ENCODE results near the gene ELP1.

ELP1 gene

DNA sequence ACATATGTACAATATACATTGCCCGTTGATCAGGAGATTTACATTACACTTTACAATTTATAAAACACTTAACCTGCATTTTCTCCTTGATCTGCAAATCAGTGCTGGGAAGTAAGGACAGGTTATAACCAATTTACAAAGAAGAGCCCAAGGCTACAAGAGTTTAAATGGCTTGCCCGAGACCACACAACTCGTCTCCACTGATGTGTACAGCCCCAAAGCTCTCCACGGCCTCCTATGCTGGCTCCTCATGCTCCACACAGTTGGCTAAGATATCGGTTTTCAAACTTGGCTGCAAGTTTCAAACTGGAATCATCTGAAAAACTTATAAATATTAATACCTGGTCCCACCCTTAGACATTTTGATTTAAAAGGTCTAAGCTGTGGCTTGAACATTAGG, 88.4 kb downstream of the ELP1 start:
- 87% methylated on average over 5 of the region's 5 CpGs for WGBS
- Histone ChIP-seq H3K4me2 (ENCODE audit: low read length, poor library complexity, severe bottlenecking) (no peak overlapping the region), H3K9ac (ENCODE audit: low read length) (no peak overlapping the region), H3K9me3 (ENCODE audit: control insufficient read depth, low read length) (no peaks in the 10 kb centered on the region), H2BK15ac (ENCODE audit: low read depth, poor library complexity, severe bottlenecking) (no peak overlapping the region), H3K18ac (ENCODE audit: low read depth in 1 of 2, low read length in 2 of 2) (no peak overlapping the region), H3K4me1 (ENCODE audit: control insufficient read depth, insufficient read depth, low read depth, low read length) (no peaks in the 10 kb centered on the region), H4K91ac (ENCODE audit: low read length) (no peak overlapping the region), H3K27me3 (ENCODE audit: control insufficient read depth in 1 of 2, insufficient read depth in 1 of 2, low read length in 2 of 2) (no peaks in the 10 kb centered on the region), H2AFZ (ENCODE audit: low read depth, low read length) (no peak overlapping the region), H3K23ac (ENCODE audit: low read length in 2 of 2) (no peak overlapping the region), H2BK120ac (ENCODE audit: low read depth, low read length) (no peak overlapping the region), H3K4me3 (ENCODE audit: insufficient read depth in 1 of 2, low read depth in 1 of 2, low read length in 2 of 2) (no peak overlapping the region), H2BK5ac (ENCODE audit: low read depth, low read length, poor library complexity, severe bottlenecking) (no peak overlapping the region), H2BK12ac (ENCODE audit: low read length in 2 of 2) (no peak overlapping the region), H3K14ac (ENCODE audit: low read length in 2 of 2) (no peak overlapping the region), H3K36me3 (ENCODE audit: control insufficient read depth in 1 of 2, insufficient read depth in 2 of 2, low read depth in 1 of 2, low read length in 2 of 2) (no peaks in the 10 kb centered on the region), H3K4ac (ENCODE audit: low read depth in 1 of 2, low read length in 2 of 2) (no peak overlapping the region), H3K79me1 (replicated peaks; ENCODE audit: low read length, poor library complexity, severe bottlenecking) (no peaks in the 10 kb centered on the region), H2AK5ac (ENCODE audit: low read length, severe bottlenecking) (no peak overlapping the region), H3K27ac (ENCODE audit: low read length, poor library complexity, severe bottlenecking) (no peak overlapping the region), H4K8ac (ENCODE audit: low read length) (no peak overlapping the region)
- DNase-seq = no peak

DNA sequence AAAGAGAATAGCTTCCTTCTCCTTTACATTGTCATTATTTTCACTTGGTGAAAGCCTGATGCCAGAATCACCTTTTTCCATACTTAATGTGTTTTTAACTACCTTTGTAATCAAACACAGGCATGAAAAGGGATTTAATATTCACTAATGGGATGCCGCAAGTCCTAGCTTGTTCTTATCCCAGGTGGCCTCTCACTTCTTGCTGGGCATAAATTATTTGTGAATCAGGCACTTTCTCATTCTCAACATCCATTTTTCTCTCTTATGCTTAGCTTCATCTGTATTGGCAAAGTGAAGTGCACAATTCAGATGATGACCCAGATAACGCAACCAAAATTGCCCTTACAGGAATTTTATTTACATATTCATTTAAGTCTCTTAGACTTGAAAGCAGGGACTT, 89.1 kb downstream of the ELP1 start:
- Histone ChIP-seq H2BK15ac (ENCODE audit: low read depth, poor library complexity, severe bottlenecking) (no peak overlapping the region), H3K36me3 (ENCODE audit: control insufficient read depth in 1 of 2, insufficient read depth in 2 of 2, low read depth in 1 of 2, low read length in 2 of 2) (no peaks in the 10 kb centered on the region), H3K4me2 (ENCODE audit: low read length, poor library complexity, severe bottlenecking) (no peak overlapping the region), H3K9ac (ENCODE audit: low read length) (no peak overlapping the region), H4K8ac (ENCODE audit: low read length) (no peak overlapping the region), H3K79me1 (replicated peaks; ENCODE audit: low read length, poor library complexity, severe bottlenecking) (no peaks in the 10 kb centered on the region), H3K9me3 (ENCODE audit: control insufficient read depth, low read length) (no peaks in the 10 kb centered on the region), H3K23ac (ENCODE audit: low read length in 2 of 2) (no peak overlapping the region), H2BK5ac (ENCODE audit: low read depth, low read length, poor library complexity, severe bottlenecking) (no peak overlapping the region), H3K4me3 (ENCODE audit: insufficient read depth in 1 of 2, low read depth in 1 of 2, low read length in 2 of 2) (no peak overlapping the region), H2BK120ac (ENCODE audit: low read depth, low read length) (no peak overlapping the region), H3K27ac (ENCODE audit: low read length, poor library complexity, severe bottlenecking) (no peak overlapping the region), H2BK12ac (ENCODE audit: low read length in 2 of 2) (no peak overlapping the region), H2AK5ac (ENCODE audit: low read length, severe bottlenecking) (no peak overlapping the region), H3K18ac (ENCODE audit: low read depth in 1 of 2, low read length in 2 of 2) (no peak overlapping the region), H3K14ac (ENCODE audit: low read length in 2 of 2) (no peak overlapping the region), H3K4ac (ENCODE audit: low read depth in 1 of 2, low read length in 2 of 2) (no peak overlapping the region), H2AFZ (ENCODE audit: low read depth, low read length) (no peak overlapping the region), H3K4me1 (ENCODE audit: control insufficient read depth, insufficient read depth, low read depth, low read length) (no peaks in the 10 kb centered on the region), H3K27me3 (ENCODE audit: control insufficient read depth in 1 of 2, insufficient read depth in 1 of 2, low read length in 2 of 2) (no peaks in the 10 kb centered on the region), H4K91ac (ENCODE audit: low read length) (no peak overlapping the region)
- 98% methylated on average over 2 of the region's 2 CpGs for WGBS
- DNase-seq = no peak

DNA sequence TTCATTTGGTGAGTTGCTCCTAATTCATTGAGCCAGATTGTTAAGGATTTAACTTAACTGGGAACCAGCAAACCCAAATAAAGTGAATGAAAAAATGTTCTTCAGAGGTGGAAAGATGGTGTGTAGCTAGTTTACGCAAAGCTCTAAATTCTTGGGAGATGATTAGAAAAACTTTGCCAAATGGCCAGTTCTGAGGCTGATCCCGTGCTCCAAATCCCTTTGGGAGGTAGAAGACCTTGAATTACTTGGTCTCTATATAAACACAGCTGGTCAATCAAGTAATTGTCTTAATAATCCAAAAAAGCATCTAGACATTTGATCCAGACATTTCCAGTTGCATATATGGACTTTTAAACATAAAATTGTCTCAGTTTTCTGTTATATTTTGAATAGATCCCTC, 89.5 kb downstream of the ELP1 start:
- H2AFZ ChIP-seq (ENCODE audit: low read depth, low read length) = no peak overlapping the region
- H3K9me3 ChIP-seq (ENCODE audit: control insufficient read depth, low read length) = no peaks in the 10 kb centered on the region
- H3K4me3 ChIP-seq (ENCODE audit: insufficient read depth in 1 of 2, low read depth in 1 of 2, low read length in 2 of 2) = no peak overlapping the region
- H3K4me2 ChIP-seq (ENCODE audit: low read length, poor library complexity, severe bottlenecking) = no peak overlapping the region
- H2BK120ac ChIP-seq (ENCODE audit: low read depth, low read length) = no peak overlapping the region
- H3K14ac ChIP-seq (ENCODE audit: low read length in 2 of 2) = no peak overlapping the region
- H2BK5ac ChIP-seq (ENCODE audit: low read depth, low read length, poor library complexity, severe bottlenecking) = no peak overlapping the region
- no peak overlapping the region for H2AK5ac ChIP-seq (ENCODE audit: low read length, severe bottlenecking)
- no peaks in the 10 kb centered on the region for H3K4me1 ChIP-seq (ENCODE audit: control insufficient read depth, insufficient read depth, low read depth, low read length)
- H3K4ac ChIP-seq (ENCODE audit: low read depth in 1 of 2, low read length in 2 of 2) = no peak overlapping the region
- no peaks in the 10 kb centered on the region for H3K27me3 ChIP-seq (ENCODE audit: control insufficient read depth in 1 of 2, insufficient read depth in 1 of 2, low read length in 2 of 2)
- H2BK15ac ChIP-seq (ENCODE audit: low read depth, poor library complexity, severe bottlenecking) = no peak overlapping the region
- H3K36me3 ChIP-seq (ENCODE audit: control insufficient read depth in 1 of 2, insufficient read depth in 2 of 2, low read depth in 1 of 2, low read length in 2 of 2) = no peaks in the 10 kb centered on the region
- WGBS = 100% methylated on average over 1 of the region's 2 CpGs
- no peak overlapping the region for H2BK12ac ChIP-seq (ENCODE audit: low read length in 2 of 2)
- H3K23ac ChIP-seq (ENCODE audit: low read length in 2 of 2) = no peak overlapping the region
- H4K8ac ChIP-seq (ENCODE audit: low read length) = no peak overlapping the region
- no peak overlapping the region for H3K9ac ChIP-seq (ENCODE audit: low read length)
- no peak for DNase-seq
- H3K79me1 ChIP-seq (replicated peaks; ENCODE audit: low read length, poor library complexity, severe bottlenecking) = no peaks in the 10 kb centered on the region
- no peak overlapping the region for H4K91ac ChIP-seq (ENCODE audit: low read length)
- H3K27ac ChIP-seq (ENCODE audit: low read length, poor library complexity, severe bottlenecking) = no peak overlapping the region
- H3K18ac ChIP-seq (ENCODE audit: low read depth in 1 of 2, low read length in 2 of 2) = no peak overlapping the region

DNA sequence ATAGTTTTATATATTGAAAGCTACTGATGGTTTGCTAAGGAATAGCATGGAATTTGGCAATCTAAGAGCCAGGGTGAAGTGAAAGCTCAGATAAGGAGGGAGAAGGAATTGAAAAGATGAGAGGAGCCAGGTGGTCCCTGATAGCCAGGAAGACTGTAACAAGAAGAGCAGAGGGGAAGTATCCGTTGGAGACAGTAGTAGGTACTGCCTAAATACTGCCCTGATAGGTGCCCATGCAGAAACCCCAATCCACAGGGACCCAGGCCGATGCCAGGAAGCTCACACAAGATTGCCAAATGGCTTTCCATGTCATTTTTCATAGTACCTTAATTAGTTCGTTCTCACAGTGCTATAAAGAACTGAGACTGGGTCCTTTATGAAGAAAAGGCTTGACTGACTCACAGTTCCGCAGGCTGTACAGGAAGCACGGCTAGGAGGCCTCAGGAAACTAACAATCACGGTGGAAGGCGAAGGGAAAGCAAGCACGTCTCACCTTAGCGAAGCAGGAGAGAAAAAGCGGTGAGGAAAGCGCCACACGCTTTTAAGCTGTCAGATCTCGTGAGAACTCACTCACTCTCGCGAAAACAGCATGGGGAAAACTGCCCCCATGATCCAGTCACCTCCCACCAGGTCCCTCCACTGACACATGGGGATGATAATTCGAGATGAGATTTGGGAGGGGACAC, 91.2 kb downstream of the ELP1 start:
- Histone ChIP-seq H3K4me1 (ENCODE audit: control insufficient read depth, insufficient read depth, low read depth, low read length) (no peaks in the 10 kb centered on the region), H3K4ac (ENCODE audit: low read depth in 1 of 2, low read length in 2 of 2) (no peak overlapping the region), H3K14ac (ENCODE audit: low read length in 2 of 2) (no peak overlapping the region), H3K27ac (ENCODE audit: low read length, poor library complexity, severe bottlenecking) (no peak overlapping the region), H3K23ac (ENCODE audit: low read length in 2 of 2) (no peak overlapping the region), H2AFZ (ENCODE audit: low read depth, low read length) (no peak overlapping the region), H2BK5ac (ENCODE audit: low read depth, low read length, poor library complexity, severe bottlenecking) (no peak overlapping the region), H3K9ac (ENCODE audit: low read length) (no peak overlapping the region), H2BK12ac (ENCODE audit: low read length in 2 of 2) (no peak overlapping the region), H4K91ac (ENCODE audit: low read length) (no peak overlapping the region), H2BK120ac (ENCODE audit: low read depth, low read length) (no peak overlapping the region), H2BK15ac (ENCODE audit: low read depth, poor library complexity, severe bottlenecking) (no peak overlapping the region), H3K9me3 (ENCODE audit: control insufficient read depth, low read length) (no peaks in the 10 kb centered on the region), H2AK5ac (ENCODE audit: low read length, severe bottlenecking) (no peak overlapping the region), H3K18ac (ENCODE audit: low read depth in 1 of 2, low read length in 2 of 2) (no peak overlapping the region), H3K27me3 (ENCODE audit: control insufficient read depth in 1 of 2, insufficient read depth in 1 of 2, low read length in 2 of 2) (no peaks in the 10 kb centered on the region), H3K79me1 (replicated peaks; ENCODE audit: low read length, poor library complexity, severe bottlenecking) (no peaks in the 10 kb centered on the region), H4K8ac (ENCODE audit: low read length) (no peak overlapping the region), H3K36me3 (ENCODE audit: control insufficient read depth in 1 of 2, insufficient read depth in 2 of 2, low read depth in 1 of 2, low read length in 2 of 2) (no peaks in the 10 kb centered on the region), H3K4me2 (ENCODE audit: low read length, poor library complexity, severe bottlenecking) (no peak overlapping the region), H3K4me3 (ENCODE audit: insufficient read depth in 1 of 2, low read depth in 1 of 2, low read length in 2 of 2) (no peak overlapping the region)
- WGBS = 85% methylated on average over 15 of the region's 16 CpGs
- DNase-seq = no peak
